CD4-positive, alpha-beta T cell treated with Interleukin-6 at 100 ng/mL for 8 hours (primary cell): ENCODE measurements around the gene UROS.

ENCODE experiments used
- DNase-seq: peaks from one replicate; pipeline ENCODE4 v3.0.0-alpha.2; 2020; ENCODE audit warnings: mixed read lengths, low spot score

Gene UROS

GRCh38 chr10:125822878-125823662, at the start of gene UROS, which contains the start of gene BCCIP:
UROS (minus strand) TSS chr10:125823258; CDS start chr10:125816499, 6,759 bp downstream.
BCCIP (plus strand) TSS chr10:125823546; CDS start chr10:125823558, 12 bp downstream.
- DNase-seq: peak; percentile 90

DNA sequence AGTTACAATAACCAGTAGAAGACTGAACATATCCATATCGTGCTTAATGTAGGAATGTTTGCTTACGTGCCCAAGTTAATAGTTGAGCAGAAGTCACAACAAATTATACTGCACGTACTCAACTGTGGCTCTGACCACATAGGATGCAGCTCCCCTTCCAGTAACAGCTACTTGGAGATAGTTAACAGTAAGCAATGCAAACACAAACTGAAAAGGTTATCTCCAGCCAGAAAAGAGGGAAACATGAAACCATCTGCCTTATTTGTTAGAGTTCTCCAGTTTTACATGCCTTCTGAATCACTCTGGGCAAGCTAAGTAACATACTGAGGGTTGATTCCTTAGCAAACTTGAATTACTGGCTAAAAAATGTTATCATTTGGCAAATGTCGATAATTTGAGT, 48.3 kb upstream of the UROS start:
- DNase-seq: no peak

DNA sequence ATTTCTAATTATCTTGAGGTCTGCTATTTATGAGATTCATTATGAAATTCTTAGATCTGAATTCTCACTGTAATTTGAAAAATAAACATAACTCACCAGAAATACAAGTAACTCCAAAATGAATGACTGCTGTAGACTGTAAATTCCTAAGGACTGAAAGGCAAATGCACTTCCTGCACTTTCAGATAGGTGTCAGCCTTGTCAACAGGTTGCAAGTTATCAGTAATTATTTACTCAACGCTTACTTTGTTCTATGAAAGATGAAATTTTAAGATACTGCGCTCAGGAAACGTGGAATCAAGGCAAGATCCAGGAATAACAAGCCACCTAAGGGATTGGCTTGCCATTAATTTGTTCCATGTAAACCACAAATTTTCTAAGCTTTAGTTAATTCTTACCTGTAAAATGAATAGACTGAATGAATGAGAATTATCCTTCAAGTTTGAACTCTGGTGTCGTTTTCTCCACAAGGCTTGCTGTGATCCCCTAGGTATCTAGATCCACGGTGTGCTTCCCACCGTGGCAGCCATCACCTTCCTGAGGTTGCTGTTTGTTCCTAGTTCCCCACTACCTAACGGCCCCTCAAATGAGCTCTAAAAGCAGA, 45.4 kb upstream of the UROS start:
- peak; percentile 20 for DNase-seq

DNA sequence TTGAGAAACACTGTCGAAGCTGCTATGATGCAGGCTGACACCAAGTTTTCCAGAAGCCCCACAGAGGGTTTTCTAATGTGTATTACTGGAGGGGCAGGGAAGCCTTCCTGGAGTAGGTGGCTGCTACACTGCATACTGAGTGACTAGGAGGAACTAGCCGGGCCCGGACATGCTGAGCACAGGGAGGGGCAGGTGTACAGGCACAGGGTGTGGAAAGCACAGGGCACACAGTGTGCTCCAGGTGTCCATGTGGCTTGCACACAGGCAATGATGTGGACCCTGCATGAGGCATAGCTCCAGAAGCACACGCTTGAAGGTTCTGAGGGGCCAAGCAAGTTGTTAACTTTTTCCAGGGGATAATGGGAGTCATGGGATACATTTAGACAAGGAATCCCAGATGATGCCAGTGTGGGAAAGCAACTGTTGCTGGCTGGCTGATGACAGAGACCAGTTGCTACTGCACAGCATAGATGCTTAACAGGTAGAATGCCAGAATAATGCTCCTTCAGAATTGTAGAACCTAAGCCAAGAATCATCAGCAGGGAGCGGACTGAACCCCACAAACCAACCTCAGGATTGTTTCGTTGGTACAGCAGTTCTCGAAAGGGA, 43.5 kb upstream of the UROS start:
- DNase-seq: no peak

DNA sequence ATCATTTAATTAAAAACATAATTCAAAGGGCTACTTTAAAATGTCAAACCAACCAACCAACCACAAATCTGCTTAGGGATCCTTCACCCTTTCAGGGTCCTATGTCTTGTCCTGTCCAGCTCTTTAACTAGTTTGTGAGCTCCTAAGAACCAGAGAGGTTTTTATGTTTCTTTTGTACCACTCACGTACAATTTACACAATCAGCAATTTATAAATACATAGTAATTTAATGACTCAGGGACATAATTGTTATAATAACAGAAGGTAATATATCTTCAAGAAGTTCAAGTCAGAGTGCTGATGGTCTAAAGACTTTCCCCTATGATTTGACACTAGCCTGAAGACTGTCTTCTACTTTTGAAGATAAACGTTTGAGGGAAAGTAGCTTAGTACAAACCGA, 42.1 kb upstream of the UROS start:
- DNase-seq: no peak

- DNase-seq: no peak
Observed at GRCh38 chr10:125859128-125859817, 36.2 kb upstream of the UROS start.

DNA sequence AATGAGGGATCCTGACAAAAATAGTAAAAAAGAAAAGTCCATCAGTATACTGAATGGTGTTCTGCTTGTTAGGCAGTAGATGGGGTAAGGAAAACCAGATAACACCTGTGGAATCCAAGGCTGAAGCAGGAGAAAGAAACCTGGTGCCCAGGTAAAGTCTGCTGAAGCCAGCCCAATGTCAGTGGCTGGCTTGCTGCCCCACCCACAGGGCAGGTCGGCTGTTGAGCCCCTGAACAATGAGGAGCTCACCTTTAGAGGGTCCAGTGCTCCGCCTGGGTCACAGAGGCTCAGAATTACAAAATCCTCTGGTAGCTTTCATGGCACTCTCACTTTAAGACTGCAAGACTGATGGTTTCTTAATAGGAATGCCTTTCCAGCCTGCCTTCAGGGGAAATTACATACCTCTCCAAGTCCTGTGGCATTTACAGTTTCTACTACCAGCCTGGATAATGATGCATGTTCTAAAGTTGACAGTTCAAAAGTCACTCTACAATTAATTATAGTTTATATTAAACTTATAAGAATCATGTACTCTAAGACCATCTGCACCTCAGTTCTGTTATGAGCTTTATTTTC, 34.2 kb upstream of the UROS start:
- no peak for DNase-seq

- no peak for DNase-seq
Observed at GRCh38 chr10:125852487-125852886, 29.4 kb upstream of the UROS start.

DNA sequence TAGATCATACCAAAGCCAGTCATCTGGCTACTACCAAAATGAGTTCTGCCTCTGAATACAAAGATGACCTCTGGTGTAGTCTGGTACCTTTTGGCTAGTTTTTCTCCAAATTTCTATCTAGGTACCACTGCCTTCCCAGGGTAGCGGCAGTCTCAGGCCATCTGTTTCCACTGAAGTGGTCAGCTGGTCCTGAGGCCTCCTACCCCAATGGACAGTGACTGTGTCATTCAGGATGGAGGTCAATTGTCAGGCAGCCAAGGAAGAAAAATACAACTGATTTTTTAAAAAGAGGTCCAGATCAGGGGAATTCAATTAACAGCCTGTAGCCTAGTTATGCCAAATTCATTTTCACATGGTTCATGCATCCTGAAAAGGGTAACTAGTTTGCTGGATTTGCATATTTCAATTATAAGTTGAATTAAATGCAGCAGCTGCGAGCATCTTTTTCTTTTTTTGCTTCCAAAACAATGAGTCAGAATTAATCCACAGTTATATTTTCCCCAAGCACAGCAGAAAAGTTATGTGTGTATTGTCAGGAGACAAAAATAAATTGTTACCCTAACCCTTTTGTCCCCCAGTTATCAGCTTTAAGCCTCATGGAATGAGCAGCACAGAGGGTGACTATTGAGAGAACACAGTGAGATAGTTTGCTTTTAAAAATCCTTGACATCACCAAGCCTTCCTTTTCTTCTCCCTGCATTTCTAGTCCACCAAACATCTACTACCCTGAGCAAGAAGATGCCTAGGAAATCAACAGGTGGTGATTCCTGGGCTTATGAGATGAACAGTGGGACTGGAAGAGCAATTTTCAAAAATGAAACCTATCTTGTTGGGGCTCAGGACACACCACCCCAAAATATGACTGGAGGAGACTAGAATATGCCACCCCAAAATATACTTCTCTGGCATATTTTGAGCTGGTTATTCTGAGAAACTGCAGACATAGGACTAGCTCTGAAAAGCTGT, 28.0 kb upstream of the UROS start:
- DNase-seq: no peak

DNA sequence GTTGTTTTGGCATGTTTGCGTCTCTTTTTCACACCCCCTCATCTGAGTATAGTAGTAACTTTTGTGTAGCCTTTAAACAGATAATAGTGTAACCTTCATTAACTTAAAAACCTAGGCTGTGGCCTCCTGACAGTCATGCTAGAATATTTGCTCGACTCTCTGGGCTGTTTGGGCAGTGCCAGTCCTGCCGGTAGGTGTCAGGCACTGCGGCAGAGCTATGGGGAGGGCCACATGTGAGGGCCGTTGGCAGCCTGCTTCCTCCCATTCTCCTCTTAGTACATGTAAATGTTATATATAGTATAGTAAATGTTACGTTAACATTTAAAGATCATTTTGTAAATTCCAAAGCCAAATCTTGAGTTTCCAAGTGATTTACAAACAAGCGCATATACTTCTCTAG, 26.4 kb upstream of the UROS start:
- DNase-seq: no peak

DNA sequence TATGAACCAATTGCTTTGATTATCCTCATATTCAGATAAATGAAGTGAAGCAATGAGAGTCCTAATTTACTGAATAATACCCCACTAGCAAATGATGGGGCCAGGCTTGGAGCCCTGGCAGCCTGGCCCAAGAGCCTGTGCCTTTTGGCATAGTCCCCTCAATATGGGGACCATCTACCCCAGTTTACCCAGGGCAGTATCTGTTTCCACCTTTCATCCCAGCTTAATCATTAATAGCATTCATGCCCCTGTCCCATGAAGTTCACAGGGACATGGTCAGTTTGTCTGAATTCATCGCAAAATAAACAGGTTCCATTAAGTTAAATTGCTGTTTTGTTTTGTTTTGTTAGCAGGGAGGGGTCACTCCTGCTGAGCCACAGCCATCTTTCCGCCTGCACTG, 25.8 kb upstream of the UROS start:
- DNase-seq: no peak

- no peak for DNase-seq
Observed at GRCh38 chr10:125848371-125848770, 25.3 kb upstream of the UROS start.

DNA sequence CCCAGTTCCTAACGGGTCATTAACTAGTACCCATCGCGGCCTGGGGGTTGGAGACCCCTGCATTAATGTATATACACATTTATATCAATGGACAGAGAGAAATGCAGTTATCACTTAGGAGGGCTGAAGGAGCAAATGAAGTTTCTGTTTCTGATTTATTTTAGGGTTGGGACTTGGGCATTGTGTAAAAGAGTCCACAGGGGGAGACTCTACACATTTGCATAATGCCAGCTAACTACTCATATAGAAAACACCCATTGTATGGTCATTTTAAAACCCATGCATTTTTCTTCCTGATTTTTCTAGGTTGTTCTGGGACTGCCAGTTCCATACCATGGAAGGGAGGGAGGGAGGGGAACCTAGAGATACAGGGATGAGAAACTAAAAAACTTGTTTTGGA, 23.8 kb upstream of the UROS start:
- DNase-seq: no peak

DNA sequence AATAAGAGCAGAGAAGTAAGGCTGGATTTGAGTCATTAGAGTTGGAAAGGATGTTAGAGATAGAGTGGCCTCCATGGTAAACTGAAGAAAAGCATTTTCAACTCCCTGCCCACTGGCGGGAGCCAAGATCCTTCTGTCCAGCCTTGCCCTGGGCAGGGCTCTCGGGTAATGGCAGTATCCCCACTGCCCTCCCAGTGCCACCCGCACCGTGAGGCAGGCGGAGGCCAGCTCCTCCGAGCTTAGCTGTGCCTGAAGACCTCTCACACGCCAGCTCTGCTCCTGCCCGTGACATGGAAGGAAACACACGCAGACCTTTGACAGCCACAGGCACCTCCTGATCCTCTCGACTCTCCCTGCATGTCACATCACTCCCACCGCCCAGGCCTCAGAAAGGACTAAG, 22.6 kb upstream of the UROS start:
- DNase-seq: no peak

DNA sequence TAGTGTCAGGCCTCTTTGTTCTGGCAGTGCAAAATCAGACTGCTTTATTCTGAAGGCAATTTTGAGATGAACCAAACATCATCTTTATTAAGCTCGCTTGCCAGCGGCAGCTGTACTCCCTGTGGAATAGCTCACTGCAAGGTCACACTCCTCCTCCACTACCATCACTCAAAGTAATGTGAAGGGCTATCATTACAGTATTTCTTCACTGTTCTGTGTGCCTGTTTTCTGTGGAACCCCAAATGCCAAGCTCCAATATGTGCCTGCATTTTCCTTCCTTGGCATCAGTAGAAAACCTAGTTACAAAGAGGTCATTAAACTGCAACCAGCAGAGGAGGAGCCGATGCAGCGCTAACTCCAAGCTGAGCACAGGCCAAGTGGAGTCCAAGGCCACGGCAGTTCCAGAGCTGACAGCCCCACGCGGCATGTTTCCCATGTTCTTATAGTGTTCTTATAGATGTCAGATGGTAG, 21.7 kb upstream of the UROS start:
- no peak for DNase-seq

DNA sequence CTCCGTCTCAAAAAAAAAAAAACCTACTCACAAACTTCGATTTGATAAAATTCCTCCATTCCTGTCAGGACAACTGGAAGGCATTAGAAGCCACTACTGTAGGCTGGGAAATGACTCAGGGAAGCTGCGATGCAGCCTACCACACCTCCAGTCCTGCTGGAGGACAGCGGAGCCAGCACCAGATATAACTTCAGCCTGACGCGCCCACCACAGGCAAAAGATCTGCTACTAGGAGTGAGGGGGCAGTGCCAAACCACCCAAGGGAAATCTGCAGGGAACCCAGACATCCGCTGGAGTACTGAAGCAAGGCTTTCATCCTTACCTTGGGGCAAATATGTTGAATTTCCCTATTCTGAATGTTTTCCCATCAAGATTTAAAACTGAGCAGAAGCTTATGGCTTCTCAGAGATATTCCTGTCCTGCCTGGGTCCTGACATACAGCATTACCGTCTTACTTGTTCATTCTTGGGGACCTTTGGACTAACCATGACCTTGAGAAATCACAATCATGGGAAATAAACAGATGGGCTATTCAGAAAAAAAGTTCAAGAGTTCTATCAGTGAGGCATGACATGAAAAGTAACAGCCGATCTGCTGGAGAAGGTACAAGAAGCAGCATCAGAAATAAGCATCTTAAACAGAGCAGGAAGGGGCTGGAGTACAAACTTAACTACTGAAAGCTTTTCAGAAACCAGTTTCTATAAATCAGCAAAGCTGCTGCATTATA, 20.7 kb upstream of the UROS start:
- no peak for DNase-seq

- DNase-seq: no peak
Observed at GRCh38 chr10:125840955-125841354, 17.9 kb upstream of the UROS start.

- DNase-seq: no peak
Observed at GRCh38 chr10:125840406-125840805, 17.3 kb upstream of the UROS start.

- no peak for DNase-seq
Observed at GRCh38 chr10:125838802-125839575, 15.9 kb upstream of the UROS start.

GRCh38 chr10:125836746-125837145, 13.7 kb upstream of the UROS start:
- DNase-seq: no peak
